WTC11 (cell line): Measurements from ENCODE around the gene FBXO33. TPM values are rescaled to one million over a fixed set of nuclear protein-coding genes. Genes with fewer than 3 reads are reported as not detected.

Experiments
- ATAC-seq: fragments of 200-7000 bp; cut with Tn5 transposase; 2 replicates; pipeline ENCODE4 v1.10.0; 2021; ENCODE audit warnings: mild to moderate bottlenecking, moderate library complexity
- CTCF ChIA-PET: fragments of 300-600 bp; sonication (Branson Sonifier 250); formaldehyde crosslinking; loops from one replicate; lab custom pipeline; 2021; ENCODE audit warnings: antibody characterized with exemption; lab: Charles Lee
- POLR2A ChIA-PET: fragments of 350-600 bp; sonication (Branson Sonifier 250); formaldehyde crosslinking; loops from one replicate; lab custom pipeline; 2021; ENCODE audit warnings: antibody characterized with exemption; lab: Charles Lee
- DNase-seq: peaks from one replicate; pipeline ENCODE4 v3.0.0; 2021; ENCODE audit warnings: low spot score
- H3K27ac Mint-ChIP-seq: 2 replicates; pipeline ENCODE4 v1.8.0; 2021; ENCODE audit warnings: mixed read lengths
- H3K27me3 Mint-ChIP-seq: 2 replicates; pipeline ENCODE4 v1.8.0; 2021; ENCODE audit warnings: low read depth, mild to moderate bottlenecking, moderate library complexity, mixed read lengths
- H3K36me3 Mint-ChIP-seq: 2 replicates; pipeline ENCODE4 v1.8.0; 2021; ENCODE audit warnings: mixed read lengths
- H3K4me1 Mint-ChIP-seq: 2 replicates; pipeline ENCODE4 v1.8.0; 2022; ENCODE audit warnings: mixed read lengths
- H3K4me3 Mint-ChIP-seq: 2 replicates; pipeline ENCODE4 v1.8.0; 2021; ENCODE audit warnings: mild to moderate bottlenecking, moderate library complexity, mixed read lengths
- H3K9me3 Mint-ChIP-seq: 2 replicates; pipeline ENCODE4 v1.8.0; 2021; ENCODE audit warnings: mixed read lengths
- CREM ChIP-seq: sonication (generic); formaldehyde crosslinking; IDR thresholded peaks from 2 replicates; pipeline ENCODE4 v1.8.1; 2022; ENCODE audit warnings: mild to moderate bottlenecking, missing genetic modification reagents, moderate library complexity
- EMX1 ChIP-seq: fragments of 250-450 bp; sonication (Bioruptor Pico); IDR thresholded peaks from 2 replicates; pipeline ENCODE4 v1.8.0; 2021; ENCODE audit warnings: mild to moderate bottlenecking
- ESRRA ChIP-seq: sonication (generic); formaldehyde crosslinking; IDR thresholded peaks from 2 replicates; pipeline ENCODE4 v1.8.1; 2022; ENCODE audit warnings: mild to moderate bottlenecking, missing genetic modification reagents, borderline replicate concordance
- FOXP4 ChIP-seq: sonication (generic); formaldehyde crosslinking; IDR thresholded peaks from 2 replicates; pipeline ENCODE4 v1.8.0; 2022; ENCODE audit warnings: mild to moderate bottlenecking, missing genetic modification reagents
- IRF1 ChIP-seq: sonication (generic); formaldehyde crosslinking; IDR thresholded peaks from 2 replicates; pipeline ENCODE4 v1.8.0; 2023; ENCODE audit warnings: missing genetic modification reagents
- JAZF1 ChIP-seq: fragments of 250-450 bp; sonication (Bioruptor Pico); IDR thresholded peaks from 2 replicates; pipeline ENCODE4 v1.9.0; 2021; ENCODE audit warnings: moderate library complexity, mild to moderate bottlenecking, inconsistent platforms
- JUN ChIP-seq: sonication (generic); formaldehyde crosslinking; IDR thresholded peaks from 2 replicates; pipeline ENCODE4 v1.8.0; 2023; ENCODE audit warnings: mild to moderate bottlenecking, missing genetic modification reagents
- KAT7 ChIP-seq: sonication (generic); formaldehyde crosslinking; IDR thresholded peaks from 2 replicates; pipeline ENCODE4 v1.8.1; 2023; ENCODE audit warnings: missing genetic modification reagents, mild to moderate bottlenecking, borderline replicate concordance
- MXD4 ChIP-seq: fragments of 250-450 bp; sonication (Bioruptor Pico); IDR thresholded peaks from 2 replicates; pipeline ENCODE4 v1.8.0; 2021; ENCODE audit warnings: mild to moderate bottlenecking, moderate library complexity, borderline replicate concordance
- NFE2L1 ChIP-seq: sonication (generic); formaldehyde crosslinking; IDR thresholded peaks from 2 replicates; pipeline ENCODE4 v1.8.1; 2023; ENCODE audit warnings: missing genetic modification reagents
- NR1H2 ChIP-seq: sonication (generic); formaldehyde crosslinking; IDR thresholded peaks from 2 replicates; pipeline ENCODE4 v1.9.0; 2021; ENCODE audit warnings: mild to moderate bottlenecking, moderate library complexity, missing genetic modification reagents
- PREB ChIP-seq: sonication (generic); formaldehyde crosslinking; IDR thresholded peaks from 2 replicates; pipeline ENCODE4 v1.8.1; 2022; ENCODE audit warnings: mild to moderate bottlenecking, missing genetic modification reagents, moderate library complexity, borderline replicate concordance
- TEAD4 ChIP-seq: sonication (generic); formaldehyde crosslinking; IDR thresholded peaks from 2 replicates; pipeline ENCODE4 v1.8.0; 2022; ENCODE audit warnings: mild to moderate bottlenecking, missing genetic modification reagents
- ZNF121 ChIP-seq: sonication (generic); formaldehyde crosslinking; IDR thresholded peaks from 2 replicates; pipeline ENCODE4 v1.8.0; 2023; ENCODE audit warnings: missing genetic modification reagents
- ZNF281 ChIP-seq: sonication (generic); formaldehyde crosslinking; IDR thresholded peaks from 2 replicates; pipeline ENCODE4 v1.8.0; 2023; ENCODE audit warnings: mild to moderate bottlenecking, missing genetic modification reagents
- ZNF423 ChIP-seq: fragments of 250-450 bp; sonication (Bioruptor Pico); IDR thresholded peaks from 2 replicates; pipeline ENCODE4 v2.1.2; 2022; ENCODE audit warnings: mild to moderate bottlenecking, moderate library complexity
- ZNF671 ChIP-seq: fragments of 250-450 bp; sonication (Bioruptor Pico); IDR thresholded peaks from 2 replicates; pipeline ENCODE4 v1.8.0; 2021; ENCODE audit warnings: mild to moderate bottlenecking
- total RNA-seq: library from RNA; stranded (reverse); gene quantifications from 3 replicates; pipeline ENCODE4 v1.2.3, GENCODE V29; 2021
- TF ChIP-seq, protein P1 (sequence below): sonication (generic); formaldehyde crosslinking; IDR thresholded peaks from 2 replicates; pipeline ENCODE4 v1.8.1; 2022; ENCODE audit warnings: low read depth, missing genetic modification reagents, borderline replicate concordance
- TF ChIP-seq, protein P2 (sequence below): sonication (generic); formaldehyde crosslinking; IDR thresholded peaks from 2 replicates; pipeline ENCODE4 v1.8.1; 2022; ENCODE audit warnings: missing genetic modification reagents, borderline replicate concordance

Gene FBXO33
- total RNA-seq, 1 experiment from 2014 or later, result 7.8 TPM

DNA sequence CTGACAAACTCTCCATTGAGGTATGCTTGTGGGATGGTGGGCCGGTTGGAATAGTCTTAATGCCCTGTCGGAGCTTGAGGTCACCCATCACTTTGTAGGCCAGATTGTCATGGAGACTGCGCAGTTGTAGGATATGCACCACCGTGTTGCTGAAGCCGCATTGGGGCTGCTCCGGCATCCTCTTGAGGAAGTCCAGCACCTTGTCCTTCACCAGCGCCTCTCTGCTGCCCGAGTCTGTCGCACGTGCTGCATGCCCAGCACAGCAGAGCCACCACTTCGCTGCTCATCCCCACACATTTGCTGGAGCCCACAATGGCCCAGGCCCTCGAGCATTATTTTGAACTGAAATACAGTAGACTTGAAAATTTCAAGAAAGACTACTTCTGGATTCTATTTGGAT, 61.8 kb downstream of the FBXO33 start (continued):
- TF ChIP-seq ZNF281 (CRISPR knock-in tag), result no peak
- TF ChIP-seq MXD4, result no peak
- no peak for TF ChIP-seq JAZF1
- no peak for TF ChIP-seq IRF1 (CRISPR knock-in tag)
- TF ChIP-seq PREB (CRISPR knock-in tag), result no peak
- TF ChIP-seq NR1H2 (CRISPR knock-in tag), result no peak
- no peak for TF ChIP-seq JUN

- CTCF ChIA-PET, result interaction anchor here (0.7 to 2.7 kb wide), 5 partner anchors 8 to 137 kb away, joined by 3 to 31 read pairs (median 6); no protein-coding TSS in a partner anchor
- no peak for TF ChIP-seq ZNF121 (CRISPR knock-in tag)
- TF ChIP-seq FOXP4, result no peak
- TF ChIP-seq TEAD4, result no peak
- no peak for TF ChIP-seq ZNF423 (CRISPR knock-in tag)
- no peak for TF ChIP-seq KAT7 (CRISPR knock-in tag)
- no peak for TF ChIP-seq ESRRA (CRISPR knock-in tag)
- TF ChIP-seq EMX1 (CRISPR knock-in tag), result no peak
- TF ChIP-seq, protein P1, sequence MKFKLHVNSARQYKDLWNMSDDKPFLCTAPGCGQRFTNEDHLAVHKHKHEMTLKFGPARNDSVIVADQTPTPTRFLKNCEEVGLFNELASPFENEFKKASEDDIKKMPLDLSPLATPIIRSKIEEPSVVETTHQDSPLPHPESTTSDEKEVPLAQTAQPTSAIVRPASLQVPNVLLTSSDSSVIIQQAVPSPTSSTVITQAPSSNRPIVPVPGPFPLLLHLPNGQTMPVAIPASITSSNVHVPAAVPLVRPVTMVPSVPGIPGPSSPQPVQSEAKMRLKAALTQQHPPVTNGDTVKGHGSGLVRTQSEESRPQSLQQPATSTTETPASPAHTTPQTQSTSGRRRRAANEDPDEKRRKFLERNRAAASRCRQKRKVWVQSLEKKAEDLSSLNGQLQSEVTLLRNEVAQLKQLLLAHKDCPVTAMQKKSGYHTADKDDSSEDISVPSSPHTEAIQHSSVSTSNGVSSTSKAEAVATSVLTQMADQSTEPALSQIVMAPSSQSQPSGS (CRISPR knock-in tag), result no peak
- TF ChIP-seq CREM, result no peak
- no peak for TF ChIP-seq NFE2L1 (CRISPR knock-in tag)
- TF ChIP-seq, protein P2, sequence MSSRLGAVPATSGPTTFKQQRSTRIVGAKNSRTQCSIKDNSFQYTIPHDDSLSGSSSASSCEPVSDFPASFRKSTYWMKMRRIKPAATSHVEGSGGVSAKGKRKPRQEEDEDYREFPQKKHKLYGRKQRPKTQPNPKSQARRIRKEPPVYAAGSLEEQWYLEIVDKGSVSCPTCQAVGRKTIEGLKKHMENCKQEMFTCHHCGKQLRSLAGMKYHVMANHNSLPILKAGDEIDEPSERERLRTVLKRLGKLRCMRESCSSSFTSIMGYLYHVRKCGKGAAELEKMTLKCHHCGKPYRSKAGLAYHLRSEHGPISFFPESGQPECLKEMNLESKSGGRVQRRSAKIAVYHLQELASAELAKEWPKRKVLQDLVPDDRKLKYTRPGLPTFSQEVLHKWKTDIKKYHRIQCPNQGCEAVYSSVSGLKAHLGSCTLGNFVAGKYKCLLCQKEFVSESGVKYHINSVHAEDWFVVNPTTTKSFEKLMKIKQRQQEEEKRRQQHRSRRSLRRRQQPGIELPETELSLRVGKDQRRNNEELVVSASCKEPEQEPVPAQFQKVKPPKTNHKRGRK (CRISPR knock-in tag), result no peak
- no peak for TF ChIP-seq PREB (CRISPR knock-in tag)
- TF ChIP-seq ZNF671 (CRISPR knock-in tag), result no peak
- H3K9me3 Mint-ChIP-seq, result peaks cover 13% of the 10 kb centered on the region
- peak; percentile 19; the same call in 1 of the 2 replicates for ATAC-seq
- POLR2A ChIA-PET, result no interaction called here
- H3K27me3 Mint-ChIP-seq, result no peaks in the 10 kb centered on the region
- H3K4me1 Mint-ChIP-seq, result peaks cover 35% of the 10 kb centered on the region
- peaks cover 14% of the 10 kb centered on the region for H3K36me3 Mint-ChIP-seq
- no peak overlapping the region for H3K4me3 Mint-ChIP-seq
- H3K27ac Mint-ChIP-seq, result no peak overlapping the region
- no peak for DNase-seq
Observed at GRCh38 chr14:39369029-39369428, 63.2 kb downstream of the FBXO33 start.
